SK-N-SH treated with all-trans-retinoic acid at 6 μM for 48 hours (cell line): ENCODE measurements around the gene MCM9.

ENCODE experiments used
- RARB ChIP-seq: fragments of 250-450 bp; sonication (Bioruptor Pico); IDR thresholded peaks from 2 replicates; pipeline ENCODE4 v1.8.0; 2021; ENCODE audit warnings: mild to moderate bottlenecking, moderate library complexity
- TCF4 ChIP-seq: fragments of 250-450 bp; sonication (Bioruptor Pico); IDR thresholded peaks from 2 replicates; pipeline ENCODE4 v1.8.0; 2021; ENCODE audit warnings: mild to moderate bottlenecking, moderate library complexity, borderline replicate concordance
- ZFP3 ChIP-seq: fragments of 250-450 bp; sonication (Bioruptor Pico); IDR thresholded peaks from 2 replicates; pipeline ENCODE4 v1.5.0; 2020; ENCODE audit warnings: mild to moderate bottlenecking, moderate library complexity
- ZNF565 ChIP-seq: fragments of 450-650 bp; formaldehyde crosslinking; conservative IDR thresholded peaks from 2 replicates; pipeline ENCODE4 v1.5.0; 2020; ENCODE audit warnings: low read depth, mild to moderate bottlenecking, moderate library complexity
- TF ChIP-seq, protein P1 (sequence below): fragments of 250-450 bp; sonication (Bioruptor Pico); IDR thresholded peaks from 2 replicates; pipeline ENCODE4 v1.8.0; 2020; ENCODE audit warnings: mild to moderate bottlenecking, moderate library complexity, borderline replicate concordance

DNA sequence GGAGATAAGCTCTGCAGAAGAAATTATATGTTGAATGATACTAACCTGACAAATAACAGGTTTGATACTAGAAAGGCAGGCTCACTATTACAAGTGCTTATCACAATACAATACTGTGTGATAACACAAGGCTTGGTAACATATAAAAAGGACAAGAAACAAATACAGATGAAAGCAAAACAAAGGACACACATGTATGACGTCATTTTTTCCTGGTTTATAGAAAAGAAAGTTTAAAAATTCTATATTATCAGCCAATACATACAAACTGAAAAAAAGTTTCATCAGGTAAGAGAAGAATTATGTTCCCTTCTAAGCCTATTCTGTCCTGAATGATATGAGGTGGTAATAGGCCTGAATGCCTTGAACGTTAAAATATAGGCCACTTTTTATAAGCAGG lies 32.3 kb upstream of the MCM9 start:
- TF ChIP-seq, protein P1, sequence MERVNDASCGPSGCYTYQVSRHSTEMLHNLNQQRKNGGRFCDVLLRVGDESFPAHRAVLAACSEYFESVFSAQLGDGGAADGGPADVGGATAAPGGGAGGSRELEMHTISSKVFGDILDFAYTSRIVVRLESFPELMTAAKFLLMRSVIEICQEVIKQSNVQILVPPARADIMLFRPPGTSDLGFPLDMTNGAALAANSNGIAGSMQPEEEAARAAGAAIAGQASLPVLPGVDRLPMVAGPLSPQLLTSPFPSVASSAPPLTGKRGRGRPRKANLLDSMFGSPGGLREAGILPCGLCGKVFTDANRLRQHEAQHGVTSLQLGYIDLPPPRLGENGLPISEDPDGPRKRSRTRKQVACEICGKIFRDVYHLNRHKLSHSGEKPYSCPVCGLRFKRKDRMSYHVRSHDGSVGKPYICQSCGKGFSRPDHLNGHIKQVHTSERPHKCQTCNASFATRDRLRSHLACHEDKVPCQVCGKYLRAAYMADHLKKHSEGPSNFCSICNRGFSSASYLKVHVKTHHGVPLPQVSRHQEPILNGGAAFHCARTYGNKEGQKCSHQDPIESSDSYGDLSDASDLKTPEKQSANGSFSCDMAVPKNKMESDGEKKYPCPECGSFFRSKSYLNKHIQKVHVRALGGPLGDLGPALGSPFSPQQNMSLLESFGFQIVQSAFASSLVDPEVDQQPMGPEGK (CRISPR knock-in tag), result no peak
- no peak for TF ChIP-seq RARB (CRISPR knock-in tag)
- no peak for TF ChIP-seq ZFP3 (CRISPR knock-in tag)
- TF ChIP-seq ZNF565 (CRISPR knock-in tag), result no peak
- TF ChIP-seq TCF4 (CRISPR knock-in tag), result no peak
